GM21717 (cell line): ENCODE measurements around the gene PLA2G4B.

Source experiments
- ATAC-seq: cut with Tn5 transposase; IDR thresholded peaks from one replicate; pipeline ENCODE4 v1.9.1; 2021; ENCODE audit warnings: mild to moderate bottlenecking, moderate library complexity; ENCODE audit not compliant: unreplicated experiment

Gene PLA2G4B

DNA sequence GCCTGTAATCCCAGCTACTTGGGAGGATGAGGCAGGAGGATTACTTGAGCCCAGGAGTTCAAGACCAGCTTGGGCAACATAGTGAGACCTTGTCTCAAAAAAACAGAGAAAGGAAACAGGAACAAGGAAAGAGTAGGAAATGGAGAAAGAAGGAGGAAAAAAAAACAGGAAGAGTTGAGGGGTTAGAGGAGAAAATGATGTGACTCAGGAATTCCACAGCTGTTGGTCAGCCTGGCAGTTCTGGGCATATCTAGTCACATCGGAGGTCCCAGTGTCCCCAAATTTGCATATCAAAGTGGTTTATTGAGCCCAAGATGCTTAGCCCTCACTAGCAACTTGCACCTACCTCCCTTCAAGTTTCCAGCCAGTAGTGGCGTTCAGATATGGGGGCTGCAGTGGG lies 29.5 kb upstream of the PLA2G4B start:
- ATAC-seq, result no peak

GRCh38 chr15:41809526-41810220 lies 29.0 kb upstream of the PLA2G4B start:
- ATAC-seq, result no peak

- ATAC-seq, result no peak
Measured at GRCh38 chr15:41810651-41811431, 27.8 kb upstream of the PLA2G4B start.

- no peak for ATAC-seq
Measured at GRCh38 chr15:41811432-41812195, 27.0 kb upstream of the PLA2G4B start.

GRCh38 chr15:41812820-41813375 lies 25.7 kb upstream of the PLA2G4B start:
- no peak for ATAC-seq

GRCh38 chr15:41813426-41813825 lies 25.2 kb upstream of the PLA2G4B start:
- no peak for ATAC-seq

- no peak for ATAC-seq
Measured at GRCh38 chr15:41814534-41814933, 24.1 kb upstream of the PLA2G4B start.

DNA sequence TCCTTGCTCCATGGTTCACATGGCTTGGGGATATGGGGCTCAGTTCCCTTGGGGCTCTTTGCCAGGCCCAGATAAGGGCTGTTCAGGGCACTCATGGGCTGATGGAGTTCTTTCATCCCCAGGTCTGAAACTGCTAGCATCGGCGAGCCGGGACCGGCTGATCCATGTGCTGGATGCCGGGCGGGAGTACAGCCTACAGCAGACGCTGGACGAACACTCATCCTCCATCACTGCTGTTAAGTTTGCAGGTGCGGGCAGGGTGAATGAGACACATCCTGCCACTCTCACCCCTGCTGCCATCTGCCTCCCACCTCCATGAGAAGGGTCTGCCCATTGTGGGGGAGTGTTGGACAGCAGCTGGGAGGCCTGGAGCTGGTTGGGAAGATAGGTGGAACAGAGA lies 21.9 kb upstream of the PLA2G4B start:
- ATAC-seq, result no peak

GRCh38 chr15:41817327-41817726 lies 21.3 kb upstream of the PLA2G4B start:
- ATAC-seq, result no peak

GRCh38 chr15:41817781-41818180 lies 20.9 kb upstream of the PLA2G4B start:
- ATAC-seq, result no peak

- no peak for ATAC-seq
Measured at GRCh38 chr15:41819455-41820050, 19.1 kb upstream of the PLA2G4B start.

GRCh38 chr15:41820791-41821423 lies 17.7 kb upstream of the PLA2G4B start:
- ATAC-seq, result no peak

DNA sequence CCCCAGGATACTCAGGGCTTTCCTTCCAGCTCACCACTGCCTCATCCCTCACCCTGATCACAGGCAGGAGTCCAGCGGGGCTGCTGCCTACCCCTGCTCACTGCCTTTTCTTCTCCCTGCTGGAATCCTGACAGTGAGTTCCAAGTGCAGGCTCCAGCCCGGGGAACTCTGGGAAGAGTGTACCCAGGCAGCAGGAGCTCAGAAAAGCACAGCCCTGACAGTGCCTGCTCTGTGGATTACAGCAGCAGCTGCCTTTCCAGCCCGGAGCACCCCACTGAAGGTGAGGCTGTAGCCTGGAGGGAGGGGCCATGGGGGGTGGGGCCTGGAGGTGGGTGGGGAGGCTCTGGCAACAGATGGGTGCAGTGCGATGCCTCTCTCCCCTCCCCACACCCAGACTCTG lies 16.8 kb upstream of the PLA2G4B start:
- ATAC-seq, result no peak

- ATAC-seq, result no peak
Measured at GRCh38 chr15:41822471-41822870, 16.2 kb upstream of the PLA2G4B start.

DNA sequence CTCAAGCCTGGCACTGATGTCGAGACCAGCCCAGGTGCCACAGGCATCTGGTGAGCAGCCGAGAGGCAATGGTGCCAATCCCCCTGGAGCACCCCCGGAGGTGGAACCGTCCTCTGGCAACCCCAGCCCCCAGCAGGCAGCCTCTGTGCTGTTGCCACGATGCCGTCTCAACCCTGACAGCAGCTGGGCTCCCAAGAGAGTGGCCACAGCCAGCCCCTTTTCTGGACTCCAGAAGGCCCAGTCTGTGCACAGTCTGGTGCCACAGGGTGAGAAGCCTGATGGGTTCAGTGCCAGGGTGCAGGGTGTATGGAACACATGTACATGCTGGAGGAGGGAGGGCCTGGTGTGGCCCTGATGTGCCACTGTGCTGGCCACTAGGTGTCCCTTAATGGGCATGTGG lies 15.7 kb upstream of the PLA2G4B start:
- ATAC-seq, result no peak

GRCh38 chr15:41823502-41823901 lies 15.1 kb upstream of the PLA2G4B start:
- no peak for ATAC-seq

- ATAC-seq, result no peak
Measured at GRCh38 chr15:41824062-41824745, 14.4 kb upstream of the PLA2G4B start.

DNA sequence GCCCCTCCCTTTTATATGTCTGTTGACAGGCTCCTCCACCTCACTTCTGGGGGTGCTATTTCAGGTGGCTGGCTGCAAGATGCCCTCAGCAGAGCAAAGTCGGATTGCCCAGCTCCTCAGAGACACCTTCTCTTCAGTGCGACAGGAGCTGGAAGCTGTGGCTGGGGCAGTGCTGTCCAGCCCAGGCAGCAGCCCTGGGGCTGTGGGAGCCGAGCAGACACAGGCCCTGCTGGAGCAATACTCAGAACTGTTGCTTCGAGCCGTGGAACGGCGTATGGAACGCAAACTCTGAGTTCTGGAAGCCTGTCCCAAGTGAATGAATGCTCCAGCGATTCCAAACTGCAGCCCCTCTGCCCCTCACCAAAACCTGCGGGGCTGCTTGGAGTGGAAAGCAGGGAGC lies 13.5 kb upstream of the PLA2G4B start:
- no peak for ATAC-seq

- no peak for ATAC-seq
Measured at GRCh38 chr15:41825572-41826535, 12.8 kb upstream of the PLA2G4B start.
